HG02798 (cell line): ENCODE results near the gene SPATA21.
"Not testable (repeated sequence)": the region's sequence is repeated elsewhere in the genome, so short reads cannot be mapped to it uniquely, and the experiment has no call there.

ENCODE experiments used
- ATAC-seq: cut with Tn5 transposase; IDR thresholded peaks from one replicate; pipeline ENCODE4 v1.9.1; 2021; ENCODE audit warnings: mild to moderate bottlenecking; ENCODE audit not compliant: unreplicated experiment, poor library complexity

The SPATA21 gene, protein sequence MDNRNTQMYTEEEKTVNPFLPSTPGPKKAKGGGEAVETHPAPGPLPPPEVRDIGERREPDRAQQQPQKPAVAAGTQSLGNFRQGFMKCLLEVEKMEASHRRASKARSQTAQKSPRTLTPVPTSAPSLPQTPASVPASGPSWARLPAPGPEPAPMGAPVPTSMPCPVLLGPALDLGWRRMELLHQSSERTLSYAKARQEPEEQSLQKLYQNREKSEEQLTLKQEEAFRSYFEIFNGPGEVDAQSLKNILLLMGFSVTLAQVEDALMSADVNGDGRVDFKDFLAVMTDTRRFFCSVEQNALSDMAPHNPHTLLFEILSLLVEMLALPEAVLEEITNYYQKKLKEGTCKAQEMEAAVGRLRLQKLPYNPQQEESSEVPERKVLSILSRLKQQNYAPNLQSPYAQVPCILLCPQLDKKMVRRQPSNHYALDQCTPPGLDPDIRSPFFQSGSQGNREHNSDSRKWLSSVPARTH

DNA sequence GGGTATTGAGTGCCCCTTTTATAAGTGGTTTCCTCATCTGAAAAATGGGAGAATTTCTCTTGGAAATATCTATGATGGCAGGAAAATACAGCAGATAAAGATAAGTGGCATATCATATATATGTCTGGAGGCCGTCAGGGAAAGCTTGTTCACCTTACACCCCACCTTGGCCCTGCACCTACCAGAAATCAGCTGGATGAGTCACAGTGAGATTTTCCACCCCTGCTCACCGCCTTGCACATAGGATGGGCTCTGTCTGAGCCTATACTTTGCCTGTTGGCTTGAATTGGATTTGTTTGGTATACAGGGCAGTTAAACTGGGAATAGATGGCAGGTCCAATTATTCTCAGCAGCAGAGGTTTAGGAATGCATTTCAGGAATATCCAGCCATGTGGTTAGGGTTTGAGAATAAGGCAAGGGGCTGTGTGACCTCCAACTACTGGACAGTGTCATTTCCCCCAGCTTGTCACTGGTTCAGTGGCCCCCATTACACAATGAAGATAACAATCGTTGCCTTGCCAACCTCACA is at the start of gene SPATA21:
Gene SPATA21 (minus strand): TSS at position 479 of the 529 bp plus-strand sequence. CDS start 6,053 bp downstream, outside the sequence.
- no peak for ATAC-seq

DNA sequence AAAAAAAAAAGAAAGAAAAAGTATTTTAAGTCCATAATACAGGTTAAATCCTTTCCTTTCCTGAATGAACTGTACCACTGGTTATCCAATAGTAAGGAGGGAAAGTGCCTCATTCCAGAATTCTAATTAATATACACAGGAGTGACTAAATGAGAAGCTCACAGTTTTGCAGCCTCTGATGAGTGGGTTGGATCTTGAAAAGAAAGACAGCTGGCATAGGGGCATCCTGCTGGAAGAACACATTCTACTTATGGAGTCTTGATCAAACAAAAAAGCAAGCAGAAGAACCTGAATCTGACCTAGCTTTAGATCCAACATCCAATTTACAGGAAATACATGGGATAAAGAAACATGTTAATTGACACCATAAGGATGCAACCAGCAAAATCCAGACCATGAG is 49.8 kb upstream of the SPATA21 start:
- not testable (repeated sequence) for ATAC-seq

DNA sequence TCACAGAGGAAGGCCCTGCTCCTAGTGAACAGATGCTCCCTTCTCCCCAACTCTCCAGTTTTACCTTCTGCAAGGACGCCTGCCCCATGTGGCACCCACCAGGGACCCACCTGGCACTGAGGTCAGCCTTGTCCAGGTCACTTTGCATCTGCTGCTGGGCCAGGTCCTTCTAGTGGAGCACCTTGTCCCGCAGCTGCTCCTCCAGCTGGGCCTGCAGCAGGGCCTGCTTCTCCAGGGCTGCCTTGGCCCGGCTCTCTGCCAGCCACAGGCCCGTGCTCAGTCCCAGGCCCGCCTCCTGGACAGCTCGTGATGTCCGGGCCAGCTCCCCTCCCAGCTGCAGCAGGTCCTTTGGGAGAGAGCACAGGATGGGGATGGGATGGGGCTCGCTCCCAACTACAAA is 49.1 kb upstream of the SPATA21 start:
- ATAC-seq: not testable (repeated sequence)

DNA sequence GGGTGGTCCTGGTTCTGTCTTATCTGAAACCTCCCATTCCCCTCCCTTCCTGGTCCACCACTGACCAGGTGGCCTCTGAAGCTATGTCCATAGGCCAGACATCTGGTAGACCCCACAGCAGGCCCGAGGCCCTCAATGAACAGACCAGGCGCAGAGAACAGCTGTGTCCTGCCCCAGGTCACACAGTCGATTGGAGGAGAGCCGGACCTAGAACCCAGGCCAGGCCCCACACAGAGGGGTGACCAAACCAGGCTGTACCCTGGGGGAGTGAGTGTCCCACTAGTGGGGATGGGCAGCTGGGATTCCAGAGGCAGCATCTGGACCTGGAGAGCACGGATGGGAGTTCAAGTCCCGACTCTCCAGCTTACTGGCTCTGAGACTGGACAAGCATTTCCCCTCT is 47.7 kb upstream of the SPATA21 start:
- no peak for ATAC-seq

DNA sequence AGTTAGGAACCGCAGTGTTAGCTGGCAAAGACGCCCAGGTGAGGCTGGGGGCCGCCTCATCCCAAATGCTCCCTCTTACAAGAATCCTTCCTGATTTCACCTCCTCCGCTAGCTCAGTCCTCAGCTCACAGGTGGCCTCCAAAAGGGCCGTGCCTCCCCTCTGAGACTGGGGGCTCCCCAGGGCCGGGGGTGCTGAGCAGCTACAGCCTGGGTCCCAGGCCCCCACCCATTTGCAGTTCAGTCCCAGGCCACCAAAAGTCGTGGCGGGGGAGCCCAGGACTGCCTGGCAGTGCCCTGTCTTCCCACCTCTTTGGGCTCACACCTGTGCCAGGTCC is 47.2 kb upstream of the SPATA21 start:
- no peak for ATAC-seq

DNA sequence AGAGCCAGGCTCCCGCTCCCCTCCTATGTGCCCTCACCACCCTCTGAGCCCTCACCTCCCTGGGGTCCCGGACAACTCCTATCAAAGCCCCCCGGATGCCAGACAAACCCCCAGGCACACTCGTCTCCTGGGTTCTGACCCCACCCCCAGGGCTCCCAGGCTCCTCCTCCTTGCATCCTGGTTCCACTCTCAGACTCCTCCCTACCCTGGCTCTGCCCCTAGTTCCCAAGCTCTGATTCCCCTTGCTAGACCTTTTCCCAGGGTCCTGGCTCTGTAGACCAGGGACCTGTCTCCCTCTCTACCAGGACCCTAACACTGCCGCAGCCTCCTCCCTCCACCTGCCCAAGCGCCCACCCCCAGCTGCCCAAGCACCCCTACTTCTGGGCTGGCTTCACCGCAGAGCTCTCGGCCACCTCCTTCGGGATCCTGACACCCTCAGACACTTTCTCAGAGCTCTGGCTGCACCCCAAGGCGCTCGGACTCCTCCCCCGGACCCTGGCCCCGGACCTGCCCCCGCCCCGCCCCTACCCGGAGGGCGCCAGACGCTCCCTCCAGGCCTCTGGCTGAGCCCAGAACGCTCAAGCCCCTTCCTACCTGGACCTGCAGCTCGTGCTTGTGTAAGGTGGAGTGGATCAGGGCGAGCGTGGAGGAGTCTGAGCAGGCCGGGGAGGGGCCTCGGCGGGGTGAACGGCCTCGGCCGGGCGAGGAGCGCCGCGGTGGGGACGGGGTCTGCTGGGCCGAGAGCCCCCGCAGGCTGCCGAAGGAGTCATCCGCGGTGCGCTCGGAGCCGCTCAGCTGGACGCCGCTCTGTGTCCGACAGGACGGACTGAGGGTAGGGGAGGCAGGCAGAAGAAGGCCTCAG is 46.6 kb upstream of the SPATA21 start:
- ATAC-seq: not testable (repeated sequence)

DNA sequence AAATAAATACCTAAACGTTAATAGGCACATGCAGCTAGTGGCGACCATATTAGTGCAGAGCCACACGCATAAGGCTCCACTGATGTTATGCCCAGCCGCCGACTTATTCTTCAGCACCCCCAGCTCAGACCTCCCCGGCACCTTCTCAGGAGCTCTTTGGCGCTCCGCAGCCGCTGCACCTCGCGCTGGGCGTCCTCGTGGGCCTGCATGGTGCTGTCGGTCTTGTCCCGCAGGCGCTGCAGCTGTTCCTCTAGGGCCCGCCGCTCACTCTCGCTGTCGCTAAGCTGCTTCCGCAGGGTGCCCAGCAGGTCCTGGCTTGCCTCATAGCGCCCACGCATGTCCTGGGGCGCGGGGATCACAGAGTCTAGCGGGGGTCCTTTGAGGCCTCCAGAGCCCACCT is 45.9 kb upstream of the SPATA21 start:
- not testable (repeated sequence) for ATAC-seq

DNA sequence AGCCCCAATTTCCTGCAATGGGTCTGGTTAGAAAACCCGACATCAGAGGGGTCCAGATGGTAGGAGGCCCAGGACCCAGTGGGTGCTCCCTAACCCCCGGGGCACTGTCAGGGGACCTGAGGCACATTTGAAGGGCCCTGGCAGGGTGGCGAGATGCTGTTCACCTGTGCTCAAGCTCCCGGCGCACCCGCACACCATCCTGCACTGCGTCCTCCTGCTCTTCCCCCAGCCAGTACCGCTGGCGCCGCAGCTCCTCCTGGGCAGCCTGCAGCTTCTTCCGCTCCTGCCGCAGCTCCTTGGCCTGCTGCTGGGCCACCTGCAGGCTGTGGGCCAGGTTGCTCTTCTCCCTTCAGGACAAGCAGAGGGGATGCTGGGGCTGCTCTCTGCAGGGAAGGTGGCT is 40.9 kb upstream of the SPATA21 start:
- ATAC-seq: no peak

DNA sequence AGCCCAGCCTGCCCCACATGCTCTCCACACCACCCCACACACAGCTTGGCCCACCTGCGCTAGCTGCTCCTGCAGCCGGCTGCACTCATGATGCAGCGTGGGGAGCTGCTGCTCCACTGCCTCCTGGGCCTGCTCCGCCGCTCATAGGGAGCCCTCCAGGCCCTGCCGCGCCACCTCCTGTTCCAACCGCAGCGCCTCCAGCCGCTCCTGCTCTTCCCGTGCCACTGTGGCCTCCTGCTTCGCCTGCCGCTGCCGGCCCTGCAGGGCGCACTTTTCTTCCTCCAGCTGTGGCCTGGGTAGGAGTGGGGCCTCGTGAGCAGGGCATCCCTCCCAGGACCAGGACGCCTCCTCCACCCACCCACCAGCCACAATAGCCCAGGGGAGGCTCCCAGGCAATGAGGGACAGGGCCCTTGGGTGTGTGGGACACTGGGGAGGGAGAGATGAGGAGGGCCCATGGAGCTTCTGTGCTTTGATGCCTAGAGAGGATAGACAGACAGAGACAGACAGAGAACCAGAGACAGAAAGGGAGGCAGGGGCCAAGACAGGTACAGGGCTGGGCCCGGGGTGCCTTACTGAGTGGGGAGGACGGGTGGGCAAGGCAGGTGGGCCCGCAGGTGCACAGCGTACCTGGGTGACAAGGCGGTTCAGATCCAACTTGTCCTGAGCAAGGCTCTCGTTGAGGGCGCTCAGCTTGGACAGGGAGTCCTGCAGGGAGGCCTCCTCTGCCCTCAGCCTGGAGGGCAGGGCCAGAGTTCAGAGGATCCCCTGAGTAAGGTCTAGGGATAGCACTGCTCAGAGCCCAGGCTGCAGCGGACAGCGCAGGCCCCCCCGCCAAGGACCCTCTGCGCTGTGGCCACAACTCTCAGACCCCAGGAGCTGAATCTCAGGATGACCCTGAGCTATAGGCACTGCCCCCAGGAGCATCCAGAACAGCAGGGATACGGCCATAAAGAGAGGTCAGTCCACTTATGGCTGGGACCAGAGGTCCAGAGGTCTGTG is 38.8 kb upstream of the SPATA21 start:
- not testable (repeated sequence) for ATAC-seq

DNA sequence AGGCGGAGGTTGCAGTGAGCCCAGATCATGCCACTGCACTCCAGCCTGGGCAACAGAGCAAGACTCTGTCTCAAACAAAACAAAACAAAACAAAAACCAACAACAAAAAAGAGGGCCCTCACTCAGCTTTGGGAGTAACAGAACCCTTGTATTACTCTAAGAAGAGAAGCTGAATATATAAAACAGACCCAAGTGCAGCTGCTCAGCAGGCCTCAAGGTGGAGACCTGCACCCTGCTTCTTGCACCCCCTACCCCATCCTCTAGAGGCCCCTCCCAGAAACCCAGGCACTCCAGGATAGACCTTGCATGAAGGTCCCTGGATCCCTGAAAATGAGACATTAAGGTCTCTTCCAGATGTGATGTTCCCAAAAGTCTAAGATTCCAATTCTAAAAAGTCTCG is 37.7 kb upstream of the SPATA21 start:
- ATAC-seq: not testable (repeated sequence)

DNA sequence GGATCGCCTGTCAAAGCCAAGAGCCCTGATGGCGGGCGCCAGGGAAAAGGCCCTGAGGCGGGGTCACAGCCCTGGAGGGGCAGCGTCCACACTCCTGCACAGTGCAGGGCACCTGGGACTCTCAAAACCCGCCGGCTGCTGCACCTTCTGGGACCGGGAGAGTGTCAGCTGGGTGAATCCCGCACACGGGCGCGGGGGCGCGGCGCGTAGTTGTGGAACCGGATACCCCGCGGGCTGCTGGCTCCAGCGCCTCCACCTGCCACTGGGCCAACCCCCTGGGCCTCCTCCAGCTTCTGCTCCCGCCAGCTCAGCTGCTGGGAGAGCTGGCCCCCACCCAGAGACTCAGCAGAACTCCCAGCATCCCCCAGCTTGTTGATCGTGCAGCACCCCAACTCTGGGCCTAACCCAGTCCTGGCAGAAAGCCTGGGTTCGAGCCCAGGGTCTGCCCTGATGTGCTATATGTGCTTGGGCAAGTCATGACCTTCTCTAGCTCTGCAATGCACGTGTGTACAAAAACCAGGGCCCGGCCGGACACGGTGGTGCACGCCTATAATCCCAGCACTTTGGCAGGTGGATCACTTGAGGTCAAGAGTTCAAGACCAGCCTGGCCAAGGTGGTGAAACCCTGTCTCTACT is 37.1 kb upstream of the SPATA21 start:
- no peak for ATAC-seq

DNA sequence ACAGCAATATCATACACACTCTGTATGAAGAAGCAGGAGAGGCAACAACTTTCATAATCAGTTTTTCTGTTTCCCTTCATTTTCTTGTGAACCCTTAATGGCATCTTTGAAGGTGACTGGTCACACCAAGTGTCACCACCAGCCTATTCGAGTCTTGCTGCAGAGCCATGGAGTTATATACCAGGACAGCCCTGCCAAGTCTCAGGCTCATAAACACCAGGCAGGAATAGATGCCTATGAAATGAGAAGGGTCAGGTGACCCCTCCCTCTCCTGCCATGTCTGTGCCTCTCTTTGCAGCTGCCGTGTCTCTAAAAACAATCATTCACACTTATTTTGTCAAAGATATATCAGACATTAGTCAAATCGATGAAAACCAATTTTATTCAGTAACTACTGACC is 31.3 kb upstream of the SPATA21 start:
- no peak for ATAC-seq

DNA sequence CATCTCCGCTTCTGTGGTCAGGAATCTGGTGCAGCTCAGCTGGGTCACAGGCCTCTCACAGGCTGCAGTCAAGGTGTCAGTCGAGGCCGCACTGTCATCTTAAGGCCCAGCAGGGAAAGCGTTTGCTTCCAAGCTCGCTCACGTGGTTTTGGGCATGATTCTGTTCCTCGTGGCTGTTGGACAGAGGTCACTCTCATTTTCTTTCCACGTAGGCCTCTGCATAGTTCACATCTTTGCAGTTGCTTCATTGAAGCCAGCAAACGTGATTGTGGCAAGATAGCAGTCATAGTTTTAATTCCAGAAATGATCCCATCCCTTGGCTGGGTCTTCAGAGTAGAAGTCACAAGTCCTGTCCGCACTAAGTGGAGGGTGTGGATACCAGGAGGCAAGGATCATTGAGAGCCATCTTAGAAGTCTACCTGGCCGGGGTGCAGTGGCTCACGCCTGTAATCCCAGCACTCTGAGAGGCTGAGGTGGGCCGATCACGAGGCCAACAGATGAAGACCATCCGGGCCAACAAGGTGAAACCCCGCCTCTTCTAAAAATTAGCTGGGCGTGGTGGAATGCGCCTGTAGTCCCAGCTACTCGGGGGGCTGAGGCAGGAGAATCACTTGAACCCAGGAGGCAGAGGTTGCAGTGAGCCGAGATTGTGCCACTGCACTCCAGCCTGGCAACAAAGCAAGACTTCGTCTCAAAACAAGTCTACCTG is 27.8 kb upstream of the SPATA21 start:
- no peak for ATAC-seq

DNA sequence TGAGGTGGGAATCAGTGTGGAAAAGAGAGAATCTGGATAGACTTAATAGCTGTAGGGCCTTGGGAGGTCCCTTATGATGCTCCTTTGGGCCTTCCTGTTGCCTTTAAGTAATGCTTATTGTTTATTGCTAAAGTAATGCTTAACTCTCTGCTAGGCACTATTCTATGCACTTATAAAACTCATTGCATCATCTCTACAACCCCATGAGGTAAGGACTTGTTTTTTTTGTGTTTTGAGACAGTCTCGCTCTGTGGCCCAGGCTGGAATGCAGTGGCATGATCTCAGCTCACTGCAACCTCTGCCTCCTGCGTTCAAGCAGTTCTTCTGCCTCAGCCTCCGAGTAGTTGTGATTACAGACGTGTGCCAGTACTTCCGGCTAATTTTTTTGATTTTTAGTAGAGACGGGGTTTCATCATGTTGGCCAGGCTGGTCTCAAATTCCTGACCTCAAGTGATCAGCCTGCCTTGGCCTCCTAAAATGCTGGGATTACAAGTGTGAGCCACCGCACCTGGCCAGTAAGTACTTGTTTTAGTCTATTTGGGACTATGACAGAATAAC is 25.6 kb upstream of the SPATA21 start:
- no peak for ATAC-seq

DNA sequence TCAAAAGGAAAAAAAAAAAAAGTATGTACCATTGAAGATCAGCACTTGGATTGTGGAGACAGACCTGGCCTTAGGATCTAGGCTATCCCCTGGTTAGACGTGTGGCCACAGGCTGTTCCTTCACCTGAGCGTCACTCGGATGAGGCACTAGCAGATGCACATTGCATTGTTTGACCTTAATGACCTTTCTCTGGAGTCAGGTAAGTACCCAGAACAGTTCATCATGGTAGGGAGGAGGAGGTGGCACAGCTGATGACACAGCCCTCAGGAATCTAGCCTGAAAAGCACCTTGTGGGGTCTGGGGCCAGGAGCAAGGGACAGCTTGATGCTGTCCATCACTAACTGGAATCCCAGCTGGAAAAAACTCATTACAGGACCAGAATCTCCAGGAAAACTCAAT is 24.5 kb upstream of the SPATA21 start:
- no peak for ATAC-seq

DNA sequence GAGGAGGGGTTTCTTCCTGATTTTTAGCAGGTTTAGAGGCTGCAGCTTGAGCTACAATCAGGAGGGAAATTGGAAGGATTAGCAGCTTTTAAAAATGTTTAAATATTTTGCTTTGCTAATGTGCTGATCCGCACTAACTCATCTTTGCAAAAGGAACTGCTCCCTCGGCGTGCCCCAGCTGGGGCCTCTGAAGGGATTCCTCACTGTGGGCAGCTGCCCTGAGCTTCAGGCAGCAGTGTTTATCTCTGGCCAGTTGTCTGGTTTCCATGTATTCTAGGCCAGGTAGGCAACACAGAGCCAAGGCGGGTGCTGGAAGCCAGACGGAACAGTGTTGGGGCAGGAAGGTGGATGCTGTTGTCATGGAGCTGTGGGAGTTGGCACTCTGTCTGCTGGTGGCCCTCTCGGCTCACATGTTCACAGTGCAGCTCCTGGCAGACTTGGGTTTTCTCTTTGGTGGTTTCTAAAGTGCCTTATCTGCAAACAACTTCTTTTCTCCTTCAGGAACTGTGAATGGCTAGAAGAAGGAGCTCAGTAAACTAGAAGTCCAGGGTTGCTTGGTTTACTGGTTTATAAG is 22.2 kb upstream of the SPATA21 start:
- ATAC-seq: no peak

DNA sequence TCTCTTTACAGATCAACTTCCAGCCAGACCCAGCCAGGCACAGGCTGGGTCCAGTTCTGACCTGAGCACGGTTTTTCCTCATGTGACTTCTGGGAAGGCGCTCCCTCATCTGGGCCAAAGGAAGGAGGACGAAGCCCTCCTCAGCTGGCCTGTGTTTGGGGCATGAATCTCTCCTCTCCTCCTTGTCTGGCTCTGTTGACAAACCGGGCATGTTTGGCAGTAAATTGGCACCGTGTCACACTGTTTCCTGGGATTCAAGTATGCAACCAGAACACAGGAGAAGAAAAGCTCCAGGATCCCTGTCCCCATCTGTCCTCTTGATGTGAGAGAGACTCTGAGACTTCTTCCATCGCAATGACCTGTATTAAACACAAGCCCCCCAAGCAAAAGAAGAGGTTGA is 21.6 kb upstream of the SPATA21 start:
- ATAC-seq: no peak

DNA sequence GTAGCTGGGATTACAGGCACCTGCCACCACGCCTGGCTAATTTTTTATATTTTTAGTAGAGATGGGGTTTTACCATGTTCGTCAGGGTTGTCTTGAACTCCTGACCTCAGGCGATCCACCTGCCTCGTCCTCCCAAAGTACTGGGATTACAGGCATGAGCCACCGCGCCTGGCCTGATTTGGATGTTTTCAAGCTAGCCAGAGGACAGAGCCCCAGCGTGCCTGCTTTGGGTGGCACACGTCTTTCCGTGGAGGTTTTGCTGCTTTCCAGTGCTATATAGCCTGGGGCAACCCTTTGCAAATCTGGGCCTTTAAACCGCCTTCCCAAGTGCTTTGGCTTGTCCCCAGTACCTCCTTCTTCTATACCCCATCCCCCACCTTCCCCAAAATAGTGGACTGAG is 18.9 kb upstream of the SPATA21 start:
- ATAC-seq: not testable (repeated sequence)
